DOHH2 (cell line): ENCODE measurements around the gene RAB15.

Source experiments
- CTCF ChIP-seq: fragments of 200-600 bp; sonication (generic); IDR thresholded peaks from one replicate; pipeline ENCODE4 v1.5.1; 2014; ENCODE audit warnings: antibody characterized with exemption, mild to moderate bottlenecking, low read depth, low read length; ENCODE audit not compliant: poor library complexity, severe bottlenecking
- EZH2phosphoT487 ChIP-seq: fragments of 200-600 bp; sonication (generic); IDR thresholded peaks from 2 replicates; pipeline ENCODE4 v1.6.1; 2017; ENCODE audit warnings: borderline replicate concordance, mild to moderate bottlenecking, antibody characterized with exemption, low read length, moderate library complexity, mixed read lengths

- no peak for TF ChIP-seq CTCF
- TF ChIP-seq EZH2phosphoT487, result no peak
These were observed 53.9 kb downstream of the RAB15 start for GRCh38 chr14:64918216-64918615.
